K562 (cell line): ENCODE results near the gene ISCA1. TPM values are rescaled to one million over a fixed set of nuclear protein-coding genes. Genes with fewer than 3 reads are reported as not detected.

Source experiments
- ATAC-seq: fragments of 200-7000 bp; cut with Tn5 transposase; 3 replicates; pipeline ENCODE4 v1.9.1; 2020; ENCODE audit warnings: moderate library complexity
- BruUV-seq: library from RNA; stranded (reverse); fragments of 400-500 nt; replicated peaks from 2 replicates; lab custom pipeline; 2021; lab: Mats Ljungman, UMichigan
- CTCF ChIA-PET: fragments of 300-600 bp; formaldehyde crosslinking; extraction: SDS; loops from one replicate; lab custom pipeline; 2021; ENCODE audit warnings: low intra/inter-chr PET ratio; lab: Yijun Ruan, JAX
- POLR2A ChIA-PET: fragments of 300-600, 350-650 bp; sonication (Branson Sonifier 250); formaldehyde crosslinking; extraction: SDS; loops from one replicate; lab custom pipeline; 2021; ENCODE audit warnings: antibody characterized with exemption, inconsistent platforms; lab: Yijun Ruan, JAX
- DNase-seq, 4 experiments: peaks; one replicate each; pipeline versions ENCODE4 v3.0.0 to v3.0.0-alpha.2; 2011 to 2018; ENCODE audit warnings: low spot score in 3 of 4, mixed read lengths in 3 of 4; ENCODE audit errors: extremely low read depth in 1 of 4
- FAIRE-seq: peaks from 2 replicates; lab custom pipeline; 2011; peaks lifted over from hg19 to GRCh38; lab: Jason Lieb, UNC
- H2AFZ ChIP-seq: 2 replicates; pipeline ENCODE4 v1.6.0; 2011; ENCODE audit warnings: low read depth, low read length, control low read depth, inconsistent platforms
- H3K27ac ChIP-seq: fragments of 200-600 bp; 3 replicates; pipeline ENCODE4 v1.8.0; 2011; ENCODE audit warnings: low read depth, mild to moderate bottlenecking, control low read depth, inconsistent platforms, low read length, moderate library complexity, mixed read lengths; ENCODE audit errors: extremely low read depth
- H3K27me3 ChIP-seq, 2 experiments: fragments of 300-600 bp in 1 of 2; 2 replicates in 1 of 2; 3 replicates in 1 of 2; pipeline versions ENCODE4 v1.6.0 to v1.8.0; 2011; ENCODE audit warnings: inconsistent platforms in 2 of 2, low read length in 2 of 2, mild to moderate bottlenecking in 1 of 2, mixed read lengths in 1 of 2, moderate library complexity in 1 of 2; ENCODE audit not compliant: control insufficient read depth in 2 of 2, insufficient read depth in 2 of 2
- H3K36me3 ChIP-seq: fragments of 300-600 bp; 3 replicates; pipeline ENCODE4 v1.8.0; 2011; ENCODE audit warnings: mild to moderate bottlenecking, low read length, inconsistent platforms; ENCODE audit not compliant: control insufficient read depth, insufficient read depth
- H3K4me1 ChIP-seq, 2 experiments: fragments of 200-600 bp in 1 of 2; replicated peaks in 1 of 2; 2 replicates in 1 of 2; 3 replicates in 1 of 2; pipeline versions ENCODE4 v1.5.1 to v1.8.0; 2011; ENCODE audit warnings: inconsistent platforms in 2 of 2, low read length in 2 of 2, mild to moderate bottlenecking in 1 of 2, mixed read lengths in 1 of 2, moderate library complexity in 1 of 2; ENCODE audit not compliant: control insufficient read depth in 2 of 2, insufficient read depth in 2 of 2
- H3K4me2 ChIP-seq: 2 replicates; pipeline ENCODE4 v1.6.1; 2011; ENCODE audit warnings: low read length, control low read depth, inconsistent platforms, mixed read lengths; ENCODE audit not compliant: insufficient read depth
- H3K4me3 ChIP-seq: fragments of 200-600 bp; sonication (generic), shearing (Covaris generic); 2 replicates; pipeline ENCODE4 v1.5.1; 2016; ENCODE audit warnings: control low read depth, inconsistent platforms
- H3K79me2 ChIP-seq: fragments of 200-600 bp; 3 replicates; pipeline ENCODE4 v1.8.0; 2011; ENCODE audit warnings: low read length, inconsistent platforms; ENCODE audit not compliant: control insufficient read depth, insufficient read depth
- H3K9ac ChIP-seq, 2 experiments: 2 replicates each; pipeline versions ENCODE4 v1.6.0 to v1.6.1; 2011; ENCODE audit warnings: low read depth in 2 of 2, low read length in 2 of 2, control low read depth in 1 of 2, inconsistent platforms in 1 of 2, mild to moderate bottlenecking in 1 of 2, mixed read lengths in 1 of 2; ENCODE audit not compliant: insufficient read depth in 1 of 2
- H3K9me1 ChIP-seq: one replicate; pipeline ENCODE4 v1.6.0; 2011; ENCODE audit warnings: inconsistent platforms, mild to moderate bottlenecking, low read length, moderate library complexity; ENCODE audit not compliant: control insufficient read depth, insufficient read depth
- H3K9me3 ChIP-seq: replicated peaks from 2 replicates; pipeline ENCODE4 v1.5.1; 2011; ENCODE audit warnings: low read depth, low read length, inconsistent platforms; ENCODE audit not compliant: control insufficient read depth, insufficient read depth
- H4K20me1 ChIP-seq: replicated peaks from 2 replicates; pipeline ENCODE4 v1.6.1; 2011; ENCODE audit warnings: low read length, inconsistent platforms, mixed read lengths; ENCODE audit not compliant: control insufficient read depth, insufficient read depth
- CC2D1A ChIP-seq: fragments of 450-650 bp; IDR thresholded peaks from 2 replicates; pipeline ENCODE4 v1.6.1; 2017; ENCODE audit warnings: mild to moderate bottlenecking
- EGR1 ChIP-seq: fragments of 450-650 bp; conservative IDR thresholded peaks from 2 replicates; pipeline ENCODE4 v1.6.1; 2017; ENCODE audit warnings: mild to moderate bottlenecking
- L3MBTL2 ChIP-seq: fragments of 450-650 bp; IDR thresholded peaks from 2 replicates; pipeline ENCODE4 v1.6.1; 2016; ENCODE audit warnings: mild to moderate bottlenecking, moderate library complexity
- MAFG ChIP-seq: fragments of 450-650 bp; conservative IDR thresholded peaks from 2 replicates; pipeline ENCODE4 v1.6.1; 2016; ENCODE audit warnings: missing genetic modification characterization, missing compliant biosample characterization
- NR2C1 ChIP-seq, 2 experiments: fragments of 450-650 bp; IDR thresholded peaks; 2 replicates each; pipeline ENCODE4 v1.6.1; 2017; ENCODE audit warnings: mild to moderate bottlenecking in 2 of 2, antibody characterized with exemption in 1 of 2, inconsistent platforms in 1 of 2, missing compliant biosample characterization in 1 of 2, missing genetic modification characterization in 1 of 2
- SAP30 ChIP-seq: fragments of 200-600 bp; sonication (generic); IDR thresholded peaks from 2 replicates; pipeline ENCODE4 v1.6.1; 2012; ENCODE audit warnings: borderline replicate concordance, low read depth, mild to moderate bottlenecking, moderate library complexity, low read length, control low read depth, inconsistent platforms; ENCODE audit not compliant: insufficient read depth, poor library complexity, severe bottlenecking
- TCF3 ChIP-seq: sonication (generic); formaldehyde crosslinking; IDR thresholded peaks from 2 replicates; pipeline ENCODE4 v1.4.0; 2020; ENCODE audit warnings: mild to moderate bottlenecking, missing genetic modification reagents
- TOE1 ChIP-seq, 2 experiments: fragments of 450-650 bp in 1 of 2; sonication (generic) in 1 of 2; formaldehyde crosslinking in 1 of 2; IDR thresholded peaks; 2 replicates each; pipeline versions ENCODE4 v1.7.1 to v1.8.0; 2016 to 2022; ENCODE audit warnings: borderline replicate concordance in 2 of 2, mild to moderate bottlenecking in 2 of 2, antibody characterized with exemption in 1 of 2, inconsistent platforms in 1 of 2, low read depth in 1 of 2, missing genetic modification reagents in 1 of 2, moderate library complexity in 1 of 2
- ZNF431 ChIP-seq: sonication (generic); formaldehyde crosslinking; IDR thresholded peaks from 2 replicates; pipeline ENCODE4 v1.8.0; 2022; ENCODE audit warnings: mild to moderate bottlenecking, missing genetic modification reagents
- WGBS: fragments of 100-300 bp; shearing (Covaris generic); methylation state at CpG from one replicate; pipeline ENCODE4 v1.1.6; 2016; ENCODE audit warnings: low coverage, mixed read lengths; ENCODE audit not compliant: insufficient coverage; ENCODE audit errors: missing lambda C conversion rate; 5-methylcytosine and 5-hydroxymethylcytosine counted together
- in situ Hi-C: fragments of 300-500 bp; cut with MboI; formaldehyde crosslinking; loops from 4 replicates; pipeline ENCODE4 v1.15.0; 2018; ENCODE audit warnings: inconsistent platforms, mixed read lengths
- intact Hi-C: fragments of 100-400 bp; cut with micrococcal nuclease; formaldehyde crosslinking; loops from 2 replicates; pipeline ENCODE4 v1.14.2; 2022
- polyA plus RNA-seq, 8 experiments: library from polyadenylated mRNA; depleted of rRNA in 4 of 8; stranded (reverse) in 5 of 8; unstranded in 3 of 8; fragments of >200 nt; fragmentation: Nextera tagmentation in 2 of 8; fragmentation: Illumina TruSeq in 1 of 8; extraction: Ambion mirVana in 2 of 8; extraction: Trizol in 1 of 8; gene quantifications; 2 replicates each; pipeline versions ENCODE4 v1.2.1 to v1.2.3, GENCODE V29; 2011 to 2014; ENCODE audit warnings: inconsistent platforms in 1 of 8, missing spikeins in 1 of 8
- total RNA-seq, 7 experiments: library from RNA; depleted of rRNA in 6 of 7; stranded (reverse); fragments of >200 nt in 6 of 7; fragmentation: Illumina TruSeq in 2 of 7; extraction: Trizol in 2 of 7; gene quantifications; 2 replicates each; pipeline versions ENCODE4 v1.2.1 to v1.2.3, GENCODE V29; 2011 to 2021; ENCODE audit warnings: low replicate concordance in 1 of 7
- TF ChIP-seq, protein P1 (sequence below): fragments of 450-650 bp; IDR thresholded peaks from 2 replicates; pipeline ENCODE4 v1.6.1; 2017; ENCODE audit warnings: antibody characterized with exemption
- TF ChIP-seq, protein P2 (sequence below): sonication (generic); formaldehyde crosslinking; IDR thresholded peaks from 2 replicates; pipeline ENCODE4 v1.9.0; 2022; ENCODE audit warnings: mild to moderate bottlenecking, missing genetic modification reagents

Gene ISCA1
- total and polyA plus RNA-seq, 9 of the 15 experiments (the other 6 are each of a cell fraction or from before 2014, with no cell fraction given) = 6.5 to 27.1 (median 20.0) TPM

DNA sequence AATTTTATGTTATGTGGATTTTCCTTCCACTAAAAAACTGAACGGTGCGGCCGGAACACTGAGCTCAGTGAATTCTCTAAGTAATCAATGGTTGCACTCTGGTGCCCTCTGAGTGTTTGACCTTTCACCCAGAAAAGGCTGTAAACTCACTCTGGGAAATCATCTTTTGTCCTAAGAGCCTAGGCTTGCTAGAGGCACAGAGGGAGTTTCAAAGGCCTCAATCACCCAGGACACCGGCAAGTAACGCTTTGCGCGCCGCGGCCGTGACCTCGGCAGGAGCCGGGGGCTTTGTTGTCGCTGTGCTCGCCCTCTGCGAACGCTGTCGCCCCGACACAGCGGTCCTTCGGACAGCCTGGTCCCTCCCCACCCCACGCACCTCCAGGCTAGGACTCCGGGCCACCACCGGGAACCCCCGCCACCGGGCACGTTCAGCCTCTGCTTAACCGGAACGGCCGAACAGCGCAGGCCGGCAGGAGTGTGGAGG, 703 bp downstream of the ISCA1 start:
- peak overlapping the region; percentile 90 for H2AFZ ChIP-seq
- TF ChIP-seq, protein P1, sequence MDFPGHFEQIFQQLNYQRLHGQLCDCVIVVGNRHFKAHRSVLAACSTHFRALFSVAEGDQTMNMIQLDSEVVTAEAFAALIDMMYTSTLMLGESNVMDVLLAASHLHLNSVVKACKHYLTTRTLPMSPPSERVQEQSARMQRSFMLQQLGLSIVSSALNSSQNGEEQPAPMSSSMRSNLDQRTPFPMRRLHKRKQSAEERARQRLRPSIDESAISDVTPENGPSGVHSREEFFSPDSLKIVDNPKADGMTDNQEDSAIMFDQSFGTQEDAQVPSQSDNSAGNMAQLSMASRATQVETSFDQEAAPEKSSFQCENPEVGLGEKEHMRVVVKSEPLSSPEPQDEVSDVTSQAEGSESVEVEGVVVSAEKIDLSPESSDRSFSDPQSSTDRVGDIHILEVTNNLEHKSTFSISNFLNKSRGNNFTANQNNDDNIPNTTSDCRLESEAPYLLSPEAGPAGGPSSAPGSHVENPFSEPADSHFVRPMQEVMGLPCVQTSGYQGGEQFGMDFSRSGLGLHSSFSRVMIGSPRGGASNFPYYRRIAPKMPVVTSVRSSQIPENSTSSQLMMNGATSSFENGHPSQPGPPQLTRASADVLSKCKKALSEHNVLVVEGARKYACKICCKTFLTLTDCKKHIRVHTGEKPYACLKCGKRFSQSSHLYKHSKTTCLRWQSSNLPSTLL = no peak
- TF ChIP-seq ZNF431 (CRISPR knock-in tag) = no peak
- no peak for TF ChIP-seq MAFG (tag)
- TF ChIP-seq, protein P2, sequence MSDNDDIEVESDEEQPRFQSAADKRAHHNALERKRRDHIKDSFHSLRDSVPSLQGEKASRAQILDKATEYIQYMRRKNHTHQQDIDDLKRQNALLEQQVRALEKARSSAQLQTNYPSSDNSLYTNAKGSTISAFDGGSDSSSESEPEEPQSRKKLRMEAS = no peak
- peak; percentile 70 for TF ChIP-seq NR2C1 (IDR thresholded peaks at IDR 0.05)
- TF ChIP-seq NR2C1 (tag; IDR thresholded peaks at IDR 0.05) = peak; percentile 69
- TF ChIP-seq L3MBTL2 = peak; percentile 39; the same call in 1 of the 2 replicates
- peak; percentile 50 for TF ChIP-seq SAP30
- peak; percentile 87 for TF ChIP-seq EGR1
- TF ChIP-seq TCF3 (CRISPR knock-in tag) = no peak
- 0 out of 2 replicates have a peak, but pooled peaks have one; percentile 34 for TF ChIP-seq TOE1 (IDR thresholded peaks at IDR 0.05; ENCODE audit: borderline replicate concordance)
- TF ChIP-seq TOE1 (CRISPR knock-in tag; IDR thresholded peaks at IDR 0.05; ENCODE audit: borderline replicate concordance, low read depth) = no peak
- TF ChIP-seq CC2D1A = no peak

More for the DNA sequence above, 703 bp downstream of the ISCA1 start:
- FAIRE-seq (peak; percentile 49), ATAC-seq (peak; percentile 55), DNase-seq (no peak)
- TSS peak; percentile 49 for BruUV-seq
- Histone ChIP-seq H4K20me1 (no peaks in the 10 kb centered on the region), H3K27me3 (no peaks in the 10 kb centered on the region), H3K79me2 (peaks cover 53% of the 10 kb centered on the region), H3K4me2 (peak overlapping the region; percentile 85), H3K9ac (peak overlapping the region; percentile 83 to 93), H3K9me3 (no peaks in the 10 kb centered on the region), H3K36me3 (peaks cover 30% of the 10 kb centered on the region; the same call in 2 of the 3 replicates), H3K9me1 (no peaks in the 10 kb centered on the region), H3K4me1 (peaks cover 21 to 31% of the 10 kb centered on the region in 2 experiments; a peak in 4 of 5 replicates), H3K27ac (peak overlapping the region; percentile 94), H3K4me3 (peak overlapping the region; percentile 83)
- in situ Hi-C loops (no loop called here), intact Hi-C loops (loop anchor here (2.0 kb wide), 1 partner anchor 73 kb away; the partner anchor contains the start of gene TUT7)
- CTCF ChIA-PET = no interaction called here
- POLR2A ChIA-PET = interaction anchor here (1.5 kb wide), 1 partner anchor 18 kb away, joined by 6 read pairs; no protein-coding TSS in a partner anchor
- 0% methylated on average over 15 of the region's 31 CpGs for whole genome bisulfite sequencing
